ACC112 (cell line): ENCODE measurements around the gene FHIP1B.
A peak's percentile ranks its signal among the peaks of the same experiment; 100 is the strongest.

Experiments used
- H2AFZ ChIP-seq: fragments of 200-600 bp; sonication (generic); one replicate; pipeline ENCODE4 v1.6.0; 2017; ENCODE audit warnings: antibody characterized with exemption, low read length; ENCODE audit not compliant: unreplicated experiment
- H3K27ac ChIP-seq: fragments of 200-600 bp; sonication (generic); 2 replicates; pipeline ENCODE4 v1.5.1; 2014; ENCODE audit warnings: low read depth, mild to moderate bottlenecking, antibody characterized with exemption, low read length, moderate library complexity
- H3K27me3 ChIP-seq: fragments of 200-600 bp; sonication (generic); 2 replicates; pipeline ENCODE4 v1.6.1; 2014; ENCODE audit warnings: mild to moderate bottlenecking, antibody characterized with exemption, low read length, moderate library complexity, mixed read lengths; ENCODE audit not compliant: insufficient read depth
- H3K36me3 ChIP-seq: fragments of 200-600 bp; sonication (generic); 2 replicates; pipeline ENCODE4 v1.6.1; 2016; ENCODE audit warnings: mild to moderate bottlenecking, antibody characterized with exemption, low read length, moderate library complexity, mixed read lengths; ENCODE audit not compliant: insufficient read depth
- H3K4me1 ChIP-seq: fragments of 200-600 bp; sonication (generic); one replicate; pipeline ENCODE4 v1.6.1; 2016; ENCODE audit warnings: low read length, mixed read lengths; ENCODE audit not compliant: insufficient read depth, unreplicated experiment, control insufficient read depth
- H3K4me3 ChIP-seq: fragments of 200-600 bp; sonication (generic); 2 replicates; pipeline ENCODE4 v1.5.1; 2014; ENCODE audit warnings: mild to moderate bottlenecking, low read depth, low read length
- H3K79me2 ChIP-seq: fragments of 200-600 bp; sonication (generic); one replicate; pipeline ENCODE4 v1.6.0; 2016; ENCODE audit warnings: low read length; ENCODE audit not compliant: control insufficient read depth, unreplicated experiment, insufficient read depth

FHIP1B gene

DNA sequence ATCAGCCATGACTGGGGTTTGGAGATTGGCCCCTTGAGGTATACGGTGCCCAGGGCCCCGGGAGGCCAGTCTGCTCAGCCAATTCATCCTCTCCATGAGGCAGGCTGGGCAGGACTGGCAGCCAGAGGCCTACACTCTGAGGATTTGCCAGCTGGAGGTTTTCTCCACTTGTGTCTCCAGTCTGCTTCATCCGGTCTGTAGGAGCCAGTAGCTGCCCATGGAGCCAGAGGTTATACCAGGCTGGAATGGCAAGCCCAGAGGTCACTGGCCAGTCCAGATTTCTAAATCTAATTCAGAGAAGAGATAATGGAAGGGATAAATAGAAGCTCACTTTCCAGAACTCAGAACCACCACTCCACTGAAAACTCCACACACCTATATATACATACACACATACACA lies 10.0 kb downstream of the FHIP1B start:
- Histone ChIP-seq H3K4me1 (peaks cover 7% of the 10 kb centered on the region), H3K4me3 (no peak overlapping the region), H3K36me3 (peaks cover 13% of the 10 kb centered on the region), H3K27ac (no peak overlapping the region), H2AFZ (no peak overlapping the region), H3K27me3 (no peaks in the 10 kb centered on the region), H3K79me2 (peaks cover 26% of the 10 kb centered on the region)

DNA sequence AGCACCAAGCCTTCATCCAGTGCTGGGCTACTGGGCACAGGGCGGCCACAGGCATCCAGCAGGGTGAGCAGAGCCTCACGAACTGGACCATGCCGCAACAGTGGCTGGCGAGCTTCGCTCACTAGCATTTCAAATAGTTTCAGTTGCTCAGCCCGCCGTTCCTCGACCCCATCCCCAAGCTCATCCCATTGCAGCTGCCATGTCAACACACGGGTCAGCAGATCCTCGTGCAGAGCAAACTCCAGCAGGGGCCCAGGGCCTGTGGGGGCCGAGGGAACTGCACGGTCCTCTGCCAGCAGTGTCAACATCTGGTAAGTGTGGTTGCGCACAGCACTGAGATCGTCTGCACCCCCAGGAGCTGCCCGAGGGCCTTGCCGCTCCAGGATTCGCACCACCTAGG lies 10.6 kb downstream of the FHIP1B start:
- Histone ChIP-seq H3K27me3 (no peaks in the 10 kb centered on the region), H3K4me3 (no peak overlapping the region), H3K36me3 (peaks cover 13% of the 10 kb centered on the region), H3K27ac (no peak overlapping the region), H3K4me1 (peaks cover 11% of the 10 kb centered on the region), H3K79me2 (peaks cover 23% of the 10 kb centered on the region), H2AFZ (no peak overlapping the region)

DNA sequence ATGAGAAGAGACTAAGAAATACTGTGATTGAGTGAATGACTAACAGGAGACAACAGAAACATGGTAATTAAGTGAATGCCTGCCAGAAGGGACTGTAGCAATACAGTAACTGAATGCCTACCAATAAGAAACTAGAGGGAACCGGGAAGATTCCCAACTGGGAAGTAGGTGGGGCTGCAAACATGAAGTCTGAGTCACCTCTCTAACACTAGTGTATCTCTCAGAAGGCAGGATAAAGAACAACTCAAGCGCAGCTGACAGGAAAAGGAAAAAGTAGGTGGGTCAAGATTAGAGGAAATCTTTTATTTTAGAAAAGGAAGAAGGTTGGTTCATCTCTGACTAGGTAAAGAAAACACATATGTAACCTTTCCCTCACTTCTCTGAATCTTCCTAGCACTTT lies 15.1 kb downstream of the FHIP1B start:
- H3K36me3 ChIP-seq: peaks cover 27% of the 10 kb centered on the region
- H3K27ac ChIP-seq: peak overlapping the region; percentile 47
- no peak overlapping the region for H3K4me3 ChIP-seq
- H3K27me3 ChIP-seq: no peaks in the 10 kb centered on the region
- H3K4me1 ChIP-seq: peaks cover 13% of the 10 kb centered on the region
- no peaks in the 10 kb centered on the region for H3K79me2 ChIP-seq
- no peak overlapping the region for H2AFZ ChIP-seq

DNA sequence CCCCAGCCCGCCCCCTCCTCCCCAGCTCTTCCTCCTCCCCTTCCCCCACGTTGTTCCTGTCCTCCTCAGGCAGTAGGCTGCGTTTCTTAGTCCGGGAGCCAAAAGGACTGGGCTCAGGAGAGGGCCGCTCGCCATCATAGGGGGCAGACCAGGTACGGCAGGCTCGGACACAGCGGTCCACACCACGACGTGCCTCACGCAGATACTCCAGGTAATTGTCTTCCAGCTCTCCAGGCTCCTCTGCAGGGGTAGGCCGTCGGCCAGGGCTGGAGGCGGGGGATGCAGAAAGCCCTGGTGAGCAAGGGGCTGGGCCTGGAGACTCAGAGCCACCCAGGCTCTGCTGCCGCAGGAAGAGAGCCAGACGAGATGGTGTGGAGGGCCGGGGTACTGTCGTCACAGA lies 16.7 kb downstream of the FHIP1B start:
- Histone ChIP-seq H3K36me3 (peaks cover 33% of the 10 kb centered on the region), H3K79me2 (no peaks in the 10 kb centered on the region), H3K4me3 (no peak overlapping the region), H2AFZ (no peak overlapping the region), H3K4me1 (peaks cover 13% of the 10 kb centered on the region), H3K27ac (no peak overlapping the region), H3K27me3 (no peaks in the 10 kb centered on the region)

DNA sequence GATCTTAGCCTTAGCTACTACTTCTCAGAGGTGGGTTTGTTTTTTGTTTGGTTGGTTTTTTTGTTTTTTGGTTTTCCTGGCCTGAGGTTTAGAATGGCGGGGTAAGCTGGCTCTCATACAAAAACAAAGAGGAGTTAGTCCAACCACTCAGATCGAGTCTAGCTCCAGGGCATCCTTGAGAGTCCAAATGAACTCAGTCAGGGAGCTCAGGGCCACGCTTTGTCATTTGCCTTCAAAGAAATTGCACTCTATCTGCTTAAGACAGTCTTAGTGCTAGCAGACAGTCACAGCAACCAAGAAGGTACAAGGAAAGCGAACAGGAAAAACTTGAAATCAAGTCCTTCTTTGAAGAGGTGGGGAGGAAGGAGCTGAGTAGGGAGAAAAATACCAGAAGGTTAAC lies 17.9 kb downstream of the FHIP1B start:
- Histone ChIP-seq H3K36me3 (peaks cover 28% of the 10 kb centered on the region), H3K79me2 (no peaks in the 10 kb centered on the region), H2AFZ (no peak overlapping the region), H3K4me1 (peaks cover 13% of the 10 kb centered on the region), H3K27me3 (no peaks in the 10 kb centered on the region), H3K4me3 (no peak overlapping the region), H3K27ac (no peak overlapping the region)

DNA sequence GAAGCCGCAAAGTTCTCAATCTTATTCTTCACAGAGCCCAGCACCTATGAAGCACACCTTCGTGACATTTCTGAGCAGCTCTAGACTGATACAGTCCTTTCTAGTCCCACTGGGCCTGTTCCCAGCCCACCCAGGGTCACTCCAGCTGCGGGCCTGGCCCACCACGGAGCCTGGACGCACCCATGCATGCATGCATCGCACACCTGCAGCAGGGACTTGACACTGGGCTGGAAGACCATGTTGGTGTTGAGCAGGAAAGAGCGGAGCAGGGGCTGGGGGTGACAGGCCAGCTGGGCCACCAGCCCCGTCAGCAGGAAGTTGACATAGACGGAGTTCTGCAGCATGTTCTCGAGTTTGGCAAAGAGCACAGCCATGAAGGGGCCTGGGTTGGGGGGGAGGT lies 19.9 kb downstream of the FHIP1B start:
- H3K79me2 ChIP-seq: no peaks in the 10 kb centered on the region
- peaks cover 7% of the 10 kb centered on the region for H3K4me1 ChIP-seq
- no peak overlapping the region for H3K4me3 ChIP-seq
- H3K27ac ChIP-seq: no peak overlapping the region
- peaks cover 21% of the 10 kb centered on the region for H3K36me3 ChIP-seq
- H2AFZ ChIP-seq: no peak overlapping the region
- H3K27me3 ChIP-seq: no peaks in the 10 kb centered on the region

DNA sequence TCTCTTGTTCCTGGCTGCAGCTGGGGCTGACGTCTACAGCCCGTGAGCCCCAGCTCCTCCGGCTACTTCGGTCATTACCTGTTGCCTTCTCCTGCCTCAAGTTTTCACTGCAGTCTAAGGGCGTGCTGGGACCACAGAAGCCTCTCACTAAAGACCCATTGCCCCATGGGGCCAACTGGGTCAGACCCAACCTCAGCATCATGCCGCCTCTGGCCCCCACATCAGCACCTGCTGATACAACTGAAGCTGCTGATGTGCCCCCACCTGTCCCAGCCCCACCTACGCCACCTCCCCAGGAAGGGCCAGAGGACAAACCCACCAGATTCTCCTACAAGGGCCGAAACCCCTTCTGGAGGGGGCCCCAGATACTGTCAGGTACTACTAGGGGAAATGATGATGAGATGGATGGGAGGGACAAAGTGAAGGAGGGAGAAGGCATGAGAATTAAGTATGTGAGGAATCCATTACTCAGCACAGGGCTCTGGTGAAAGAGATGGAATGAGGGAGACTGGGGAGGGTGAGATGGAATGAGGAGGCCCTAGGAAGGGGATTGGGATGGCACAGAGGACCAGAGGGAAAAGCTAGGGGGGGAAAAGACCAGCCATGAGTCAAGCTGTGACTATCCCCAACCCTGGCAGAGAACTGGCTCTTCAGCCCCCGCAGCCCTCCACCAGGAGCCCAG lies 24.0 kb downstream of the FHIP1B start:
- Histone ChIP-seq H2AFZ (no peak overlapping the region), H3K27me3 (no peaks in the 10 kb centered on the region), H3K27ac (no peak overlapping the region), H3K4me3 (no peak overlapping the region), H3K79me2 (no peaks in the 10 kb centered on the region), H3K4me1 (no peaks in the 10 kb centered on the region), H3K36me3 (peaks cover 13% of the 10 kb centered on the region)

DNA sequence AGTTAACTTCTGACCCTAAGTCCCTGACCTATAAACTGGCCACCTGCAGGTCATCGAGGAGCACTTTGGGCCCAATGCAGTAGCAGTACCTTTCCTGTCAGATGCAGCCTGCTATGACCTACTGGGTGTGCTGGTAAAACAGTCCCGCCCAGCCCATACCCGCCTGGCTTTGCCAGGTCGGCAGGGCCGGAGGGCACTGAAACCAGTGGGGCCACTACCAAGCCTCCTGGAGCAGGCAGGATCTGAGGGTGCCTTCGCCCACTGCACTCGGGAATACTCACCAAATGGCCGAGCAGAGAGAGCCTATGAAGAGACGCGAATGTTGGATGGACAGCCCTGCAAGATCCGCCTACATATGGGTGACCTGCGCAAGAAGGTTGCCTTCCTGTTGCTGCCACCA lies 24.6 kb downstream of the FHIP1B start:
- H3K27me3 ChIP-seq: no peaks in the 10 kb centered on the region
- H3K36me3 ChIP-seq: peaks cover 7% of the 10 kb centered on the region; the same call in 1 of the 2 replicates
- no peaks in the 10 kb centered on the region for H3K79me2 ChIP-seq
- no peak overlapping the region for H2AFZ ChIP-seq
- H3K4me1 ChIP-seq: no peaks in the 10 kb centered on the region
- H3K27ac ChIP-seq: no peak overlapping the region
- H3K4me3 ChIP-seq: no peak overlapping the region

DNA sequence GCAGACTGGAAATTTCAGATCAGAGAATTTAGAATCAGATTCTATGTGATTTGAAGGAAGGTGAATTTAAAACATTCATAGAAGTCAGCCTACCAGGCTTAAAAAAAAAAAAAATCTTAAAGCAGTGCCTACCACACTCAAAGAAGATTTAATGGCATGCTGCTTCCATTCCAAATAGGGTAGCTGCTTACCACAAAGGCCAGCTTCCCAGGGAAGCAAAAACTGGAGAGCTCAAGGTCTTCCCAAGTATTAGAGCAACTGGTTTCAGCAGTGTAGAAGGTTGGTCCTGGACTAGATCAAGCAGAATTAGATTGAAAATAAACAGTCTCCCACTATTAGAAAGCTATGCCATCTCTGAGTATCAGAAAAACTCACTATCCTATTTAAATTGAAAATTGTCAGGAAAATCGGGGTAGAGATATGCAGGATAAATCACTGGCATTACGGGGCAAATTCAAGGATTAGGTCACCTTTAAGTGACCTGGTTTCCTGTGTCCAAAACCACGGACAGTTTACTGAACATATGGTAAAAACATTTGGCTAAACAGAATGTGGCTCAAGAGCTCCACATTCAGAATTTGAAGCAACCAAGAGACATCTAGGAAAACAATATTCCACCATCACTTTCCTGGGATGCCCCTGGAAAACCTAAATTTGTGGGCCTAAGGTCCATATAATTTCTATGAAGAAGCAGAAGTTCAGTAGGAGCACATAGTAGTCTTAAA lies 27.8 kb downstream of the FHIP1B start:
- Histone ChIP-seq H3K4me3 (no peak overlapping the region), H3K27ac (no peak overlapping the region), H3K36me3 (no peaks in the 10 kb centered on the region), H3K4me1 (no peaks in the 10 kb centered on the region), H3K79me2 (no peaks in the 10 kb centered on the region), H2AFZ (no peak overlapping the region), H3K27me3 (no peaks in the 10 kb centered on the region)

DNA sequence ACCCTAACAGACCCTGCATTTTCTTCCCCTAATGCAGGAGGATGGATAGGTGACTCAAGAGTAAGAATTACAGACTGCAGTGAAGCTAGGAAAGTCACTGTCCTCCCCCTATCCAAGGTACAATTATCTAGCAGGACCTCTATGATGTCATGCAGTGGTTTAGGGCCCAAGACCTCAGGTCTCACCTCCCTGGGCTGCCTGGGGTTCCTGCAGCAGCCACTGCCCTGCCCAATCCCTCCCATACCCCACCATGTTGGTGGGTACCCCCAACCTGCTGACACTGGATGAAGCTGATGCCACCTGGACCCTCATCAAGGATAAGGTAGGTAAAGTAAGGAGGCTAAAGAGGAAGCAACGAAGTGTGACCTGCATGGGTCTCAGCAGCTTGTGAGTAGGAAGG lies 29.1 kb downstream of the FHIP1B start, which contains the start of gene C11orf42:
C11orf42 (plus strand) TSS at position 192 of the 400 bp plus-strand sequence; CDS start at position 251, 59 bp downstream.
- Histone ChIP-seq H2AFZ (no peak within 1 kb of the TSS), H3K36me3 (no peaks in the 10 kb centered on the region), H3K27ac (no peak within 1 kb of the TSS), H3K4me1 (no peaks in the 10 kb centered on the region), H3K4me3 (no peak within 1 kb of the TSS), H3K27me3 (no peaks in the 10 kb centered on the region), H3K79me2 (no peaks in the 10 kb centered on the region)

DNA sequence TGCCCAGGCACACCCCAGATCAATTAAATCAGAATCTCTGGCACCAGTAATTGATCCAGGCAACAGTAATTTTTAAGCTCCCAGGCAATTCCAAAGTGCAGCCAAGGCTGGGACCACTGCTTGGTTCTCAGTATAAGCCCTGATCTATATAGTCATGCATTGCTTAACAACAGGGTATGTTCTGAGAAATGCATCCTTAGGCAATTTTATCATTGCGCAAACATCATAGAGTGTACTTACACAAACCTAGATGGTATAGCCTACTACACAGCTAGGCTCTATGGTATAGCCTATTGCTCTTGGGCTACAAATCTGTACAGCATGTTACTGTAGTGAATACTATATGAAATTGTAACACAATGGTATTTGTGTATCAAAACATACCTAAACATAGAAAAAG lies 29.7 kb downstream of the FHIP1B start:
- Histone ChIP-seq H3K27me3 (no peaks in the 10 kb centered on the region), H3K4me3 (no peak overlapping the region), H3K27ac (no peak overlapping the region), H2AFZ (no peak overlapping the region), H3K36me3 (no peaks in the 10 kb centered on the region), H3K4me1 (no peaks in the 10 kb centered on the region), H3K79me2 (no peaks in the 10 kb centered on the region)
